CD4-positive, alpha-beta T cell treated with Interleukin-2 at 100 ng/mL for 4 hours (primary cell): ENCODE results near the gene UHRF1.
"Not testable (repeated sequence)": the region's sequence is repeated elsewhere in the genome, so short reads cannot be mapped to it uniquely, and the experiment has no call there.

Experiments used
- DNase-seq: peaks from one replicate; pipeline ENCODE4 v3.0.0-alpha.2; 2020; ENCODE audit warnings: low spot score

The UHRF1 gene

GRCh38 chr19:4937060-4937459 lies 27.8 kb downstream of the UHRF1 start:
- no peak for DNase-seq

GRCh38 chr19:4938461-4938860 lies 29.2 kb downstream of the UHRF1 start:
- not testable (repeated sequence) for DNase-seq

DNA sequence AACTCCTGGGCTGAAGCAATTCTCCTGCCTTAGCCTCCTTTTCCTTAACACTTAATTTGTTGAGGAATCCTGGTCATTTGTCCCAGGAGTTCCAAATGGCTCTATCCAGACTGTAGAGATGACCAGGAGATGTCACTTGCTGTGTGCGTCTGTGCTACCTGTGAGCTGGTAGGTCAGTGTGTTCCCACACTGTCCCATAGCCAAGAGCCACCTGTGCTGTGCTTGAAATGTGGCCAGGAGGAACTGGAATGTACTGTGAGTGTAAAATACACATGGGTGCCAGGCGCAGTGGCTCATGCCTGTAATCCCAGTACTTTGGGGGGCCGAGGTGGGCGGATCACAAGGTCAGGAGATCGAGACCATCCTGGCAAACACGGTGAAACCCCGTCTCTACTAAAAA lies 30.2 kb downstream of the UHRF1 start:
- no peak for DNase-seq

GRCh38 chr19:4941638-4942169 lies 32.4 kb downstream of the UHRF1 start:
- DNase-seq = not testable (repeated sequence)

- DNase-seq = not testable (repeated sequence)
Measured at GRCh38 chr19:4950650-4951049, 41.3 kb downstream of the UHRF1 start.

- no peak for DNase-seq
Measured at GRCh38 chr19:4951656-4952055, 42.4 kb downstream of the UHRF1 start.

DNA sequence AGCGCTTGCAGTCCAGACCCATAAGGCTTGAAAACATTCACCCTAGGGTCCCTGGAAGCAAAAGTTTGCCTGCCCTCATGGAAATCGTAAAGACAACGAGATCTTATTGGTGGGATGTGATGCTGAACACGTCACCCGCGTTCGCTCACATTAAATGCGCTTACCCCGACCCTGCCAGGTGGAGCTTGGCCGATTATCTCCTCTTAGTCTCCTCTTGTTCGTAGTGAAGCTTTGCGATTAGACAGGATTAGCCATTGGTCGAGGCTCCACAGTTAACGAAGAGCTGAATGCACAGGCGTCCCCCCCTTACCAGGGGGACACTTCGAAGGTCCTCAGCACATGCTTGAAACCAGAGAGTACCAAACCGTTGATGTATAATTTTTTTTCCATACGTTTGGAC lies 43.6 kb downstream of the UHRF1 start:
- no peak for DNase-seq

GRCh38 chr19:4954320-4955149 lies 45.2 kb downstream of the UHRF1 start:
- DNase-seq = not testable (repeated sequence)

DNA sequence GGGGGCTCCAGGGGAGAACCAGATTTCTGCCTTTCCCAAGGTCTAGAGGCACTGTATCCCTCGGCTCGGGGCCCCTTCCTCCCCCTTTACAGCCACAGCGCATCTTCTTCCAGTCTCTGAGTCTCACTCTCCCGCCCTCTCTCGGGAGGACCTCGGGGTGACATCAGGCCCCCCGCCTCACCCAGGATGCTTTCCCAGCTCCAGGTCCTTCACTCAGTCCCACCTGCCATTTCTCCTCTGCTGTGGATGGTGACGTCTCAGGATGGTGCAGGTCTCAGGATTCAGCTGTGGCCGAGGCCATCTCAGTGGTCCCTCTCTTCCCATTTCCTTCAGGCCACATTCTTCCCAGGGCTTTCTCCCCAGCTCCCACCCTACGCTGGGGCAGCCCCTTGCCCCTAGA lies 46.0 kb downstream of the UHRF1 start:
- DNase-seq = no peak

DNA sequence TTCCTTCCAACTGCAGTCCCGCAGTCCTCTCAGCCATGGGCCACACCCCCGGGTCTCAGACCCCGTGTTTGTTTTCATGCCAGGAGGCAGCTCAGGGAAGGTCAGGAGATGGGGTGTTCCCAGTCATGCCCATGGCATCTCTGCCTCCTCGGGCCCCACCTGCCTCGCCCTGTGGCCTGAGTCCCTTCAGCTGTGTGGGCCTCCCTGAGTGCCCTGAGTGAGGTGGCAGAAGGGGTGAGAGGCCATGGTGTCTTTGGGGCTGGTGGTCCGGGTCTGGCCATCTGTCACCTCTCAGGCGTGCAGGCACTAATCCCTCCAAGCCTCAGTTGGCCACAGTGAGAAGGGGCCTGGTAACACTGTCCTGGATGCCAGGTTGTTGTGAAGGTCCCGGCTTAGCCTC lies 48.7 kb downstream of the UHRF1 start:
- DNase-seq = no peak

GRCh38 chr19:4962085-4962619 lies 52.9 kb downstream of the UHRF1 start:
- no peak for DNase-seq

DNA sequence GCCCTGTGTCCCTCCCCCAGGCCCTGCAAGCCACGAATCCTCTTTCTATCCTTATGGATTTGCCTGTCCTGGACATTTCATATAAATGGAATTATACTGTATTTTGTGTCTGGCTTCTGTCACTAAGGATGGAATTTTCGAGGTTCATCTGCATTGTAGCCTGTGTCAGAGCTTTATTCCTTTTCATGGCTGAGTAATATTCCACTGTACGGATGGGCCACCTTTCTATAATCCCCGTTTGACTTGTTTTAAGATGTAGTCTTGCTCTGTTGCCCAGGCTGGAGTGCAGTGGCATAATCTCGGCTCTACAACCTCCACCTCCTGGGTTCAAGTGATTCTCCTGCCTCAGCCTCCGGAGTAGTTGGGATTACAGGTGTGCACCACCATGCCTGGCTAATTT lies 55.8 kb downstream of the UHRF1 start:
- no peak for DNase-seq

- DNase-seq = no peak
Measured at GRCh38 chr19:4966591-4966990, 57.3 kb downstream of the UHRF1 start.

DNA sequence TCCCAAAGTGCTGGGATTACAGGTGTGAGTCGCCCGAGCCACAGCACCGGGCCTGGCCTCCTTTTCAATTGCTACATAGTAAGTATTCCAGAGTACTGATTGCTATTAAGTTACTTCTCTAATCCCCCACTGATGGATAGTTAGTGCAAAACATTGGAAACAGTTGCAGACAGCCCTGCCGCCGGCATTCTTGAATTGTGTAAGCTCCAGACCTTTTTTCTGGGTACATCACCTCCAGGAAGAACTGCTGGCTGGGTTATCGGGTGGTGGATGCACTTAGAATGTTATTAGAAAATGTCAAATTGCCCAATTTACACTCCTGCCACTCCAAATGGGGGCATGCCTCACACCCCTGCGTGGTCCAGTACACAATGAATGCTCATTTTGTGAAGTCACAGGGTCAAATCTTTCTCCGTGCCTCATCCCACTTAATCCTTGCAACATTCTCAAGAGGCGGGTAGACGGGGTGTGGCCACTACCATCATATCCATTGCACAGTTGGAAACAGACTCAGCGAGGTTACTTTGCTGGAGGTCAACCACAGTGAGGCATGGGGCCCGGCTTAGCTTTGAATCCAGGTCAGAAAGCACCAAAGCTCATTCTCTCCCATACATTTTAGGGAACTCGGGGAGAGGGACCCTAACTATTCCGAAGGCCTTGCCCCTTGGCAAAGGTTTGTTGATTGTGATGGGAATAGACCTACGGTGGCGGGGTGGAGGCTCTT lies 58.6 kb downstream of the UHRF1 start:
- DNase-seq = no peak

DNA sequence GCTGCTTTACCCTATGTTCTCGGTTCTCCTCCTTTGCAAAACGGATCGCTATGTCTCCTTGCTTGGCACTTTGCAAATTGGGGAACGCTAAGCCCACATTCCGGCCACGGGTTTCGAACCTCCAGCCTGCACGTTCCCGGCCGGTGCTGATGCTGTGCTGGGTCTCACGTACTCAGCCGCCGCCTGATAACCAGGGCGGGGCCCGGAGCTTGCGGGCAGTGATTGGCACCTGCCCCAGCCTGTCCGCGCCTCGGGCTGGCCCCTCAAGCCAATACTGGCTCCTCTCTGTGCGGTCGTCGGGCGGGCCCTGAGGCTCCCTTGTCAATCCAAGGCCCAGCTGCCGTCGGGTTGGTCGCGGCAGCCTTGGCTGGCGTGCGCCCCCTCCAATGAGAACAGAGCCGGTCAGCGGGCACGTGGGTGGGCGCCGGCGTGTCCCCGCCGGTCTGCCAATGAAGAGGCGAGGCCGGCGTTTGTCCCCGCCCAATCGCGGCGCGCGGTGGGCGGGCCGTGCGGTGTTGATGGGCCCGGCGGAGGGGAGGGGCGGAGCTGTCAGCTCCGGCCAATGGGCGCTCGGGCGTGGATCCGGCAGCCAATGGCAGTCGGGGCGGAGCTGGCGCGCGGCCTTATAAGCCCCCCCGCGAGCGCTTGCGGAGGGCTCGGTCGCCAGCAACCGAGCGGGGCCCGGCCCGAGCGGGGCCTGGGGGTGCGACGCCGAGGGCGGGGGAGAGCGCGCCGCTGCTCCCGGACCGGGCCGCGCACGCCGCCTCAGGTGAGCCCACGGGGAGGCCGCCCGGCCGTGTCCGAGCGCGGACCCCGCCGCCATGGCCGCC lies 59.4 kb downstream of the UHRF1 start, which contains the start of gene KDM4B:
KDM4B (plus strand) TSS at position 652 of the 830 bp plus-strand sequence. CDS start 63,778 bp downstream, outside the sequence.
- DNase-seq = peak; percentile 100

- DNase-seq = no peak
Measured at GRCh38 chr19:4969292-4969771, 60.0 kb downstream of the UHRF1 start.

GRCh38 chr19:4969772-4970531 lies 60.7 kb downstream of the UHRF1 start:
- no peak for DNase-seq

- DNase-seq = no peak
Measured at GRCh38 chr19:4970558-4971423, 61.5 kb downstream of the UHRF1 start.

GRCh38 chr19:4971424-4971793 lies 62.1 kb downstream of the UHRF1 start:
- peak; percentile 14 for DNase-seq
